ENCODE results near the gene IRX1. TPM values are rescaled to one million over a fixed set of nuclear protein-coding genes. Genes with fewer than 3 reads are reported as not detected.

IRX1 gene
- total RNA-seq, 1 donor from 2014 or later, result not detected

DNA sequence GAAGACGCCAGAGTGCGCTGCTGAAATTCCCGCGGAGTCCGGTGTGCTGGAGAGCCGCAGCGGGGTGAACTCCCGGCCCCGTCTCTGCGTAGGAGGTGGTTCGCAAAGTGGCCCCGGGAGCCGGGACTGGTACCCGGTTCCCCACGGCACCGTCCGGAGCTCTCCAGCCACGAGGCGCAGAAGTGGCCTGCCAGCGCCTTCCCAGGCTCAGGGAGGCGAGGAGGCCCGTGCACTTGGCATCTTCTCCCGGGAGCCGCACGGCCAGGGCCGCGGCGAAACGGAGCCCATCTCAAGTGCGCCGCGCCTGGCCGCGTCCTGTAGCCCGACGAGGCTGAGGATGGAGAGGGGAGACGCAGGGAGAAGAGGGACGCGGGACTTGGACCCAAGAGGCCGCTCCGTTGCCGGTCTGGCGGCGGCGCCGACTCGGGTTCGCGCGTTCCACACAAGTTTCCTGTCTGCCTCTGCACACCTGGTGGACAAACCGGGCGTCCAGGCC, 1.1 kb upstream of the IRX1 start:
- intact Hi-C loops (cut with DNase I), result no loop called here
- peaks cover 26% of the 10 kb centered on the region for H3K27me3 ChIP-seq
- H3K36me3 ChIP-seq, result no peaks in the 10 kb centered on the region
- H3K27ac ChIP-seq, result no peak overlapping the region
- TF ChIP-seq CTCF (IDR thresholded peaks at IDR 0.05) (no peak), POLR2A (IDR thresholded peaks at IDR 0.05) (no peak), POLR2AphosphoS5 (IDR thresholded peaks at IDR 0.05; ENCODE audit: insufficient read depth in 1 of 2, low read depth in 1 of 2) (no peak)
- DNase-seq (ENCODE audit: extremely low spot score in 2 of 2), result no peak
- H3K4me3 ChIP-seq, result peak overlapping the region; percentile 31
- H3K4me1 ChIP-seq, result peaks cover 20% of the 10 kb centered on the region
- no peaks in the 10 kb centered on the region for H3K9me3 ChIP-seq

DNA sequence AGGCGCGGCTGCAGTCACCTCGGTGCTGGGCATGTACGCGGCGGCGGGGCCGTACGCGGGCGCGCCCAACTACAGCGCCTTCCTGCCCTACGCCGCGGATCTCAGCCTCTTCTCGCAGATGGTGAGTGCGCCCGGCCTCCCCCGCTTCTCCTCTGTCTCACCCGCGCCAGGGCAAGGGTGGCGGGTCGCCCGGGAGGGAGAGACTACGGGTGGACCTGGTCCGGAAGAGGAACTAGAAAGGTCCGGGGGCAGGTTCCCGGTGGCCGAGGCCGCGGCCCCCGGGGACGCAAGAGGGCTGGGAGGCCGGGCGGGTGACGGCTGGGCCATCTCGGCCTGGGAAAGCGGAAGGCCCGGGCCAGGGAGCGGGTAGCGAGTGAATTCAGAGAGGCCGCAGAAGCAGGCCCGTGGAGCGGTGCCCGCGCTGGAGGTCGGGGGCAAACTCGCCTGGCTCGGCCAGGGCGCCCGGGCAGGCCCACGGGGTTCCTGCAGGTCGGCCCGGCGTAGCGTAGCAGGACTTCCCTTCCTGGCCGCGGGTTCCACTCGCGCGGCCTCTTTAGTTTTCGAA, 711 bp downstream of the IRX1 start:
- H3K27me3 ChIP-seq, result peaks cover 34% of the 10 kb centered on the region

DNA sequence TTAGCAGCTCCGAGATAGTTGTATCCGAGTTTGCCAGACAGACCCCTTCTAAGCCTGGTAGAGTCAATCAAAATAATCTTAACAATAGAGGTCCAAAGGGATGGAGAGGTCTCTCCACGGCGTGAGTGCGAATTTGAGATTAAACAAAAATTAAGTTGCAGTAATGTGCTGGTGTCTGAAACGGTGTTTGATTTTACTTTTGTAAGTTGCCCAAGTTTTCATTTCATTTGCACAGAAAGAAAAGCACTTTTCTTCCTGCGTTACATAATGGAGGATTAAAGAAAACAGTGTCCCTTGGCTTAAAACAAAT, 1.2 kb downstream of the IRX1 start:
- no peaks in the 10 kb centered on the region for H3K9me3 ChIP-seq
- H3K4me3 ChIP-seq, result peak overlapping the region in 1 of 2 donors; percentile 29
- peaks cover 31% of the 10 kb centered on the region for H3K27me3 ChIP-seq
- intact Hi-C loops (cut with DNase I), result no loop called here
- peaks cover 16% of the 10 kb centered on the region for H3K4me1 ChIP-seq
- no peak for DNase-seq (ENCODE audit: extremely low spot score in 2 of 2)
- H3K27ac ChIP-seq, result no peak overlapping the region
- no peaks in the 10 kb centered on the region for H3K36me3 ChIP-seq
- TF ChIP-seq POLR2AphosphoS5 (IDR thresholded peaks at IDR 0.05; ENCODE audit: insufficient read depth in 1 of 2, low read depth in 1 of 2) (no peak), POLR2A (IDR thresholded peaks at IDR 0.05) (no peak), CTCF (IDR thresholded peaks at IDR 0.05) (no peak)

More for the DNA sequence above, 711 bp downstream of the IRX1 start:
- no peak for DNase-seq (ENCODE audit: extremely low spot score in 2 of 2)
- Histone ChIP-seq H3K27ac (no peak overlapping the region), H3K36me3 (no peaks in the 10 kb centered on the region), H3K4me3 (peak overlapping the region; percentile 16 to 29), H3K4me1 (peaks cover 15% of the 10 kb centered on the region), H3K9me3 (no peaks in the 10 kb centered on the region)
- intact Hi-C loops (cut with DNase I), result no loop called here
- TF ChIP-seq CTCF (IDR thresholded peaks at IDR 0.05), result no peak
- TF ChIP-seq POLR2AphosphoS5 (IDR thresholded peaks at IDR 0.05; ENCODE audit: insufficient read depth in 1 of 2, low read depth in 1 of 2), result no peak
- no peak for TF ChIP-seq POLR2A (IDR thresholded peaks at IDR 0.05)

DNA sequence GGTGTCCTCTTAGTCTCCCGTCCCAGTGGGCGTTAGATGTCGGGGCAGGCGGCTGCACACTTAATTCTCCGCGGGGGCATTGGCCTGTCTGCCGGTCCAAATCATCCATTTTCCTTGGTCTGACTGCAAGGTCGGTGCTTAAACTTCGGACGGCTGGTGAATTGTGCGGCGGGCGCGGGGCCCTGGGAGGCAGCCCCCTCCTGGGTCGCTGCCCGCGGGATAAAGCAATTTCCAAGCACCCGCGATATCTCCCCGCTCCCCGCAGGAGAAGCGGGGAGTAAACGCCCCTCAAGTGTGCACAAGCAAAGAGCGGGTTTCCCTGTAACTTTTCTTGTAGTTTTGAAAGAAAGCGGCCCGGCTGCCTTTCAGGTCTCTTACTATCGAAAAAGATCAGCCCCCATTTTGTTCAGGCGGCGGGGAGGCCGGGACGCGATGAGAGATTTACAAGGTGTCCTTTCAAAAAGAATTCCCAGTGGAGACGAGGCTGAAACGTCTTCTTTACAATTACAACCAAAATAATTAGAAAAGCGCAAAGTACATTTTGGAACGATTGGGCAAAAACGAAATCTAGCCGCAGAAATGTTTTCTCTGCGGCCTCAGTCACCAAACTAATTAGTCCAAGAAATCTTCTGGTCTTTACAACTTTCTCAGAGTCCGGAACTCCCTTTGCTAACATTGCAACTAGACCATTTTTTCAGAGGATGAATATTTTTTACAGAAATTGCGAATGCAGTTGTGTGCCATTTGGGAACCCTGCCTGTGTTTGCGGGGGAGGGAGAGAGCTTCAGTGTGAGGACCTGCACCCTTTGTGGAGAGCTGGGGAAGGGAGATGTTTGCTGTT, 1.8 kb downstream of the IRX1 start:
- no peak for TF ChIP-seq POLR2AphosphoS5 (IDR thresholded peaks at IDR 0.05; ENCODE audit: insufficient read depth in 1 of 2, low read depth in 1 of 2)
- TF ChIP-seq POLR2A (IDR thresholded peaks at IDR 0.05), result no peak
- TF ChIP-seq CTCF (IDR thresholded peaks at IDR 0.05), result no peak
- Histone ChIP-seq H3K27me3 (peaks cover 25% of the 10 kb centered on the region), H3K4me1 (peaks cover 22% of the 10 kb centered on the region), H3K36me3 (no peaks in the 10 kb centered on the region), H3K27ac (no peak overlapping the region), H3K4me3 (no peak overlapping the region), H3K9me3 (no peaks in the 10 kb centered on the region)
- intact Hi-C loops (cut with DNase I), result no loop called here
- DNase-seq (ENCODE audit: extremely low spot score in 2 of 2), result no peak

DNA sequence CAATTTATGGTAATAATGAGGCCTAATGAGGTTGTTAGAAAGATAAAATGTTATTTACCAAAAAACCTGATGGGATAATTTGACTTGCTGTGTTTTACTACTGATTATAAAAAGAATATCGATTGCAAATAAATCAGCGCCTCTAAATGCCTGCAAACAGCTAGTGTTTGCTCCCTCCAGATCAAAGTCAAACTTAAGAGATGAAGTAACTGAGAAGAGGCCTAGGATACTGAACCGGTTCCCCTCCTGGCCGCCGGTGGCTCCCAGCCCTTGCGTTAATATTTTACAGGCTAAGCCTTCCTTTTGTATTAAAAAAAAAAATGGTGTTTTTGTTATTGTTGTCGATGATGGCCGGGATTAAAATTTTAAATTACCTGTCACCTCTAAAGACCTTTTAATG, 2.6 kb downstream of the IRX1 start:
- Histone ChIP-seq H3K27me3 (peaks cover 28% of the 10 kb centered on the region), H3K4me1 (peaks cover 28% of the 10 kb centered on the region), H3K36me3 (no peaks in the 10 kb centered on the region), H3K4me3 (no peak overlapping the region), H3K27ac (no peak overlapping the region), H3K9me3 (no peaks in the 10 kb centered on the region)
- no peak for DNase-seq (ENCODE audit: extremely low spot score in 2 of 2)
- TF ChIP-seq CTCF (IDR thresholded peaks at IDR 0.05) (no peak), POLR2AphosphoS5 (IDR thresholded peaks at IDR 0.05; ENCODE audit: insufficient read depth in 1 of 2, low read depth in 1 of 2) (no peak), POLR2A (IDR thresholded peaks at IDR 0.05) (no peak)
- intact Hi-C loops (cut with DNase I), result no loop called here
